SK-N-SH (cell line): Measurements from ENCODE around the gene MTHFD2L. TPM values are rescaled to one million over a fixed set of nuclear protein-coding genes. Genes with fewer than 3 reads are reported as not detected.

ENCODE experiments used
- CTCF ChIA-PET: fragments of 300-600, 350-600 bp; formaldehyde crosslinking; extraction: SDS; loops from one replicate; lab custom pipeline; 2021; lab: Yijun Ruan, JAX
- POLR2A ChIA-PET: fragments of 350-600 bp; sonication (Branson Sonifier 250); formaldehyde crosslinking; extraction: SDS; loops from one replicate; lab custom pipeline; 2020; ENCODE audit warnings: antibody characterized with exemption, inconsistent platforms; lab: Yijun Ruan, JAX
- DNase-seq: peaks from one replicate; pipeline ENCODE4 v3.0.0; 2012
- H2AFZ ChIP-seq: fragments of 200-600 bp; sonication (generic); 2 replicates; pipeline ENCODE4 v1.8.1; 2016; ENCODE audit warnings: antibody characterized with exemption, mild to moderate bottlenecking, low read depth
- H3F3A ChIP-seq: fragments of 200-600 bp; sonication (generic); replicated peaks from 2 replicates; pipeline ENCODE3; 2016; ENCODE audit warnings: antibody characterized with exemption, mild to moderate bottlenecking; ENCODE audit not compliant: insufficient read depth
- H3K27ac ChIP-seq, 2 experiments: fragments of 200-500 bp in 1 of 2; fragments of 200-600 bp in 1 of 2; sonication (Bioruptor generic) in 1 of 2; sonication (generic), shearing (Covaris generic) in 1 of 2; 2 replicates each; pipeline versions ENCODE4 v1.5.1 to v1.6.1; 2014 to 2016; ENCODE audit warnings: low read depth in 2 of 2, inconsistent platforms in 1 of 2, low read length in 1 of 2, mild to moderate bottlenecking in 1 of 2, mixed read lengths in 1 of 2
- H3K27me3 ChIP-seq: fragments of 200-600 bp; sonication (generic), shearing (Covaris generic); 2 replicates; pipeline ENCODE4 v1.6.1; 2016; ENCODE audit warnings: mixed run types; ENCODE audit not compliant: insufficient read depth
- H3K36me3 ChIP-seq, 2 experiments: fragments of 200-500 bp in 1 of 2; fragments of 200-600 bp in 1 of 2; sonication (Bioruptor generic) in 1 of 2; sonication (generic) in 1 of 2; replicated peaks in 1 of 2; 2 replicates each; pipeline versions ENCODE3 to v1.5.1; 2014 to 2016; ENCODE audit warnings: low read length in 1 of 2, mild to moderate bottlenecking in 1 of 2; ENCODE audit not compliant: insufficient read depth in 2 of 2, control insufficient read depth in 1 of 2
- H3K4me1 ChIP-seq, 2 experiments: fragments of 200-500 bp in 1 of 2; fragments of 200-600 bp in 1 of 2; sonication (Bioruptor generic) in 1 of 2; sonication (generic), shearing (Covaris generic) in 1 of 2; 2 replicates each; pipeline versions ENCODE4 v1.5.1 to v1.6.1; 2014 to 2016; ENCODE audit warnings: low read depth in 1 of 2, low read length in 1 of 2, mixed run types in 1 of 2; ENCODE audit not compliant: insufficient read depth in 2 of 2, control insufficient read depth in 1 of 2
- H3K4me2 ChIP-seq: fragments of 200-600 bp; sonication (generic), shearing (Covaris generic); 2 replicates; pipeline ENCODE4 v1.6.1; 2017; ENCODE audit warnings: mixed run types
- H3K4me3 ChIP-seq, 2 experiments: fragments of 200-500 bp in 1 of 2; fragments of 200-600 bp in 1 of 2; sonication (Bioruptor generic) in 1 of 2; sonication (generic), shearing (Covaris generic) in 1 of 2; 2 replicates each; pipeline versions ENCODE4 v1.5.1 to v1.8.1; 2014 to 2016; ENCODE audit warnings: low read depth in 2 of 2, inconsistent platforms in 1 of 2, low read length in 1 of 2, mild to moderate bottlenecking in 1 of 2, mixed read lengths in 1 of 2, moderate library complexity in 1 of 2
- H3K79me2 ChIP-seq: fragments of 200-600 bp; sonication (generic); 2 replicates; pipeline ENCODE4 v1.8.1; 2017; ENCODE audit warnings: mild to moderate bottlenecking; ENCODE audit not compliant: insufficient read depth
- H3K9ac ChIP-seq: fragments of 200-600 bp; sonication (generic); 2 replicates; pipeline ENCODE4 v1.6.1; 2017; ENCODE audit warnings: mixed run types
- H3K9me2 ChIP-seq: fragments of 200-600 bp; sonication (generic); 2 replicates; pipeline ENCODE4 v1.6.1; 2017; ENCODE audit warnings: mixed run types
- H3K9me3 ChIP-seq: fragments of 200-600 bp; sonication (generic); 2 replicates; pipeline ENCODE4 v1.6.1; 2017; ENCODE audit warnings: mixed run types, mild to moderate bottlenecking, moderate library complexity
- H4K20me1 ChIP-seq: fragments of 200-600 bp; sonication (generic); 2 replicates; pipeline ENCODE4 v1.6.1; 2017; ENCODE audit warnings: mild to moderate bottlenecking, mixed run types; ENCODE audit not compliant: insufficient read depth
- ELF1 ChIP-seq: IDR thresholded peaks from 2 replicates; pipeline ENCODE4 v1.4.0; 2012
- FOSL2 ChIP-seq: IDR thresholded peaks from 2 replicates; pipeline ENCODE4 v1.4.0; 2012; ENCODE audit warnings: low read depth, mild to moderate bottlenecking, moderate library complexity, borderline replicate concordance
- IRF3 ChIP-seq: fragments of 150-350 bp; IDR thresholded peaks from 2 replicates; pipeline ENCODE4 v1.6.1; 2016; ENCODE audit warnings: mild to moderate bottlenecking, low read depth, low read length
- MEF2A ChIP-seq: IDR thresholded peaks from 2 replicates; pipeline ENCODE4 v1.4.0; 2012; ENCODE audit warnings: low read depth, borderline replicate concordance
- NFIC ChIP-seq: IDR thresholded peaks from 2 replicates; pipeline ENCODE4 v1.4.0; 2012; ENCODE audit warnings: borderline replicate concordance
- PBX3 ChIP-seq: IDR thresholded peaks from 2 replicates; pipeline ENCODE4; 2012
- POLR2AphosphoS5 ChIP-seq: IDR thresholded peaks from 2 replicates; pipeline ENCODE4 v1.6.1; 2012; ENCODE audit warnings: low read depth, low read length
- RAD21 ChIP-seq: IDR thresholded peaks from 2 replicates; pipeline ENCODE4 v1.6.1; 2012; ENCODE audit warnings: mild to moderate bottlenecking, low read length
- REST ChIP-seq: IDR thresholded peaks from 2 replicates; pipeline ENCODE4 v1.6.1; 2012; ENCODE audit warnings: mild to moderate bottlenecking, low read depth, low read length, moderate library complexity
- RFX5 ChIP-seq: IDR thresholded peaks from 2 replicates; pipeline ENCODE4 v1.6.1; 2012; ENCODE audit warnings: mild to moderate bottlenecking, improper control_type of control experiment, low read length
- RXRA ChIP-seq: IDR thresholded peaks from 2 replicates; pipeline ENCODE4 v1.4.0; 2012; ENCODE audit warnings: low read depth, mild to moderate bottlenecking, borderline replicate concordance
- SIN3A ChIP-seq: IDR thresholded peaks from 2 replicates; pipeline ENCODE4 v1.6.1; 2012; ENCODE audit warnings: low read depth, mild to moderate bottlenecking, low read length, moderate library complexity, borderline replicate concordance
- TAF1 ChIP-seq: IDR thresholded peaks from 2 replicates; pipeline ENCODE4 v1.6.1; 2012; ENCODE audit warnings: low read depth, mild to moderate bottlenecking, low read length, moderate library complexity, borderline replicate concordance
- TCF12 ChIP-seq: IDR thresholded peaks from 2 replicates; pipeline ENCODE4 v1.4.0; 2012
- TEAD4 ChIP-seq: IDR thresholded peaks from 2 replicates; pipeline ENCODE4 v1.4.0; 2012; ENCODE audit warnings: mild to moderate bottlenecking, borderline replicate concordance; ENCODE audit not compliant: insufficient read depth
- YY1 ChIP-seq: IDR thresholded peaks from 2 replicates; pipeline ENCODE4 v1.4.0; 2012; ENCODE audit warnings: low read depth, mild to moderate bottlenecking
- WGBS: methylation state at CpG from one replicate; pipeline ENCODE4 v1.1.6; 2017; ENCODE audit warnings: low lambda C conversion rate; 5-methylcytosine and 5-hydroxymethylcytosine counted together
- polyA plus RNA-seq, 3 experiments: library from polyadenylated mRNA; depleted of rRNA; stranded (reverse); fragments of >200 nt; gene quantifications; 2 replicates each; pipeline ENCODE4 v1.2.3, GENCODE V29; 2012
- TF ChIP-seq, protein P1 (sequence below): fragments of 150-350 bp; IDR thresholded peaks from 2 replicates; pipeline ENCODE4 v1.6.1; 2017; ENCODE audit warnings: antibody characterized with exemption, low read length, low read depth, borderline replicate concordance
- TF ChIP-seq, protein P2 (sequence below): IDR thresholded peaks from 2 replicates; pipeline ENCODE4 v1.4.0; 2012; ENCODE audit warnings: low read depth, borderline replicate concordance
- TF ChIP-seq, protein P3 (sequence below): IDR thresholded peaks from 2 replicates; pipeline ENCODE4 v1.4.0; 2012; ENCODE audit warnings: low read depth, borderline replicate concordance

Gene MTHFD2L
- polyA plus RNA-seq, 1 of the 3 experiments (the other 2 are of a cell fraction) = 4.8 TPM

DNA sequence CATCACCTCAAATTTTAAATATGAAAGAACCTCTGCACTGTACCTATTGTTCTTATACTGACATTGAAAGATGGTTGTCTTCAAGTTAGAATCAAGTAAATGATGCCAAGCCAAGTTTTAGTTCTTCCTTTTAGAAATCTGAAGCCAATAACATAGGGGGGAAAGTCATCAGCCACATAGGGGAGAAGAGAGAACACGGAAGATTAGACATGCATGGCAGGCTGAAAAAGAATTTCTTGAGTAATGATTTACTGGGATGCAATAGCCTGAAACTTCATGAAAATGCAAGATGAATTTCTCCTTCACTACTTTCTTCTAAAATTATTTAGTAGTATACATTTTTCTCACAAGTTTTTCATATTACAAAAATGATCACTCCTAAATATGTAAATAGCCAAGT is 136.8 kb downstream of the MTHFD2L start:
- no peak for DNase-seq
- no peaks in the 10 kb centered on the region for H3K9me3 ChIP-seq
- H3F3A ChIP-seq = no peaks in the 10 kb centered on the region
- no peak overlapping the region for H3K9ac ChIP-seq
- H3K4me1 ChIP-seq = no peaks in the 10 kb centered on the region
- H3K9me2 ChIP-seq = no peaks in the 10 kb centered on the region
- ChIA-PET CTCF (no interaction called here), POLR2A (no interaction called here)
- H3K4me3 ChIP-seq = no peak overlapping the region
- H4K20me1 ChIP-seq = no peaks in the 10 kb centered on the region
- H3K27me3 ChIP-seq = no peaks in the 10 kb centered on the region
- no peak overlapping the region for H2AFZ ChIP-seq
- no peaks in the 10 kb centered on the region for H3K79me2 ChIP-seq
- no peaks in the 10 kb centered on the region for H3K36me3 ChIP-seq
- no peak overlapping the region for H3K4me2 ChIP-seq
- no peak overlapping the region for H3K27ac ChIP-seq
- 86% methylated on average over 1 of the region's 1 CpG for WGBS
- TF ChIP-seq YY1 (no peak), FOSL2 (no peak), REST (no peak), SIN3A (no peak), TEAD4 (no peak), RXRA (no peak), POLR2AphosphoS5 (no peak), PBX3 (no peak), TCF12 (no peak), MEF2A (no peak), ELF1 (no peak), IRF3 (no peak), RAD21 (no peak), TAF1 (no peak), RFX5 (no peak), NFIC (no peak)
- TF ChIP-seq, protein P1, sequence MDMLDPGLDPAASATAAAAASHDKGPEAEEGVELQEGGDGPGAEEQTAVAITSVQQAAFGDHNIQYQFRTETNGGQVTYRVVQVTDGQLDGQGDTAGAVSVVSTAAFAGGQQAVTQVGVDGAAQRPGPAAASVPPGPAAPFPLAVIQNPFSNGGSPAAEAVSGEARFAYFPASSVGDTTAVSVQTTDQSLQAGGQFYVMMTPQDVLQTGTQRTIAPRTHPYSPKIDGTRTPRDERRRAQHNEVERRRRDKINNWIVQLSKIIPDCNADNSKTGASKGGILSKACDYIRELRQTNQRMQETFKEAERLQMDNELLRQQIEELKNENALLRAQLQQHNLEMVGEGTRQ = no peak
- TF ChIP-seq, protein P2, sequence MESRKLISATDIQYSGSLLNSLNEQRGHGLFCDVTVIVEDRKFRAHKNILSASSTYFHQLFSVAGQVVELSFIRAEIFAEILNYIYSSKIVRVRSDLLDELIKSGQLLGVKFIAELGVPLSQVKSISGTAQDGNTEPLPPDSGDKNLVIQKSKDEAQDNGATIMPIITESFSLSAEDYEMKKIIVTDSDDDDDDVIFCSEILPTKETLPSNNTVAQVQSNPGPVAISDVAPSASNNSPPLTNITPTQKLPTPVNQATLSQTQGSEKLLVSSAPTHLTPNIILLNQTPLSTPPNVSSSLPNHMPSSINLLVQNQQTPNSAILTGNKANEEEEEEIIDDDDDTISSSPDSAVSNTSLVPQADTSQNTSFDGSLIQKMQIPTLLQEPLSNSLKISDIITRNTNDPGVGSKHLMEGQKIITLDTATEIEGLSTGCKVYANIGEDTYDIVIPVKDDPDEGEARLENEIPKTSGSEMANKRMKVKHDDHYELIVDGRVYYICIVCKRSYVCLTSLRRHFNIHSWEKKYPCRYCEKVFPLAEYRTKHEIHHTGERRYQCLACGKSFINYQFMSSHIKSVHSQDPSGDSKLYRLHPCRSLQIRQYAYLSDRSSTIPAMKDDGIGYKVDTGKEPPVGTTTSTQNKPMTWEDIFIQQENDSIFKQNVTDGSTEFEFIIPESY = no peak
- TF ChIP-seq, protein P3, sequence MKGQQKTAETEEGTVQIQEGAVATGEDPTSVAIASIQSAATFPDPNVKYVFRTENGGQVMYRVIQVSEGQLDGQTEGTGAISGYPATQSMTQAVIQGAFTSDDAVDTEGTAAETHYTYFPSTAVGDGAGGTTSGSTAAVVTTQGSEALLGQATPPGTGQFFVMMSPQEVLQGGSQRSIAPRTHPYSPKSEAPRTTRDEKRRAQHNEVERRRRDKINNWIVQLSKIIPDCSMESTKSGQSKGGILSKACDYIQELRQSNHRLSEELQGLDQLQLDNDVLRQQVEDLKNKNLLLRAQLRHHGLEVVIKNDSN = no peak
